Right renal cortex interstitium (tissue), 3 donors: Measurements from ENCODE around the gene ZNF578. TPM values are rescaled to one million over a fixed set of nuclear protein-coding genes. Genes with fewer than 3 reads are reported as not detected.
"Not testable (repeated sequence)": the region's sequence is repeated elsewhere in the genome, so short reads cannot be mapped to it uniquely, and the experiment has no call there.

Source experiments
- DNase-seq, 3 donors: peaks; one replicate each; pipeline ENCODE4 v3.0.0-alpha.2; 2013; ENCODE audit warnings: low read depth in 3 of 3, low spot score in 2 of 3
- polyA plus RNA-seq, 3 donors: library from polyadenylated mRNA; unstranded; fragments of 120-200 nt; gene quantifications; one replicate each; pipeline ENCODE4 v1.2.1, GENCODE V29; 2013; ENCODE audit not compliant: insufficient read length in 3 of 3

Gene ZNF578
- polyA plus RNA-seq, 3 donors, result 5.6 to 7.9 (median 6.8) TPM

GRCh38 chr19:52557231-52557995, 104.1 kb downstream of the ZNF578 start:
- no peak for DNase-seq

- DNase-seq, result not testable (repeated sequence)
Observed at GRCh38 chr19:52558732-52559445, 105.5 kb downstream of the ZNF578 start.

- not testable (repeated sequence) for DNase-seq
Observed at GRCh38 chr19:52561611-52562010, 108.3 kb downstream of the ZNF578 start.

Other genes starting within 250 kb of the ZNF578 start
- 10 to 100 TPM; 19.7 to 25.0 (median 23.5) TPM for gene ZNF766, start 184.0 kb upstream of the ZNF578 start, polyA plus RNA-seq
- 10 to 100 TPM; 16.5 to 20.5 (median 18.8) TPM for gene ZNF480, start 156.4 kb upstream of the ZNF578 start, polyA plus RNA-seq
- 10 to 100 TPM; 13.4 to 14.0 (median 13.7) TPM for gene ZNF610, start 117.3 kb upstream of the ZNF578 start, polyA plus RNA-seq
- 10 to 100 TPM; 20.0 to 29.7 (median 21.7) TPM for gene ZNF880, start 83.6 kb upstream of the ZNF578 start, polyA plus RNA-seq
- 10 to 100 TPM; 27.4 to 29.6 (median 29.6) TPM for gene ZNF528, start 55.7 kb upstream of the ZNF578 start, polyA plus RNA-seq
- gene ZNF534, start 24.4 kb upstream of the ZNF578 start, polyA plus RNA-seq, result under 1 TPM; 0.57 to 0.62 (median 0.58) TPM
- 10 to 100 TPM in 2 of 3 donors, 1 to 10 TPM in 1; 9.0 to 11.1 (median 10.7) TPM for gene ZNF808, start 74.1 kb downstream of the ZNF578 start, polyA plus RNA-seq
- 10 to 100 TPM; 13.9 to 17.9 (median 16.5) TPM for gene ZNF701, start 116.7 kb downstream of the ZNF578 start, polyA plus RNA-seq
- gene ZNF83, start 184.8 kb downstream of the ZNF578 start, polyA plus RNA-seq, result 10 to 100 TPM; 68.0 to 80.3 (median 69.9) TPM